Trophoblast cell (in vitro differentiated cells and primary cell): ENCODE measurements around the gene RSPH10B2.
"Not testable (repeated sequence)": the region's sequence is repeated elsewhere in the genome, so short reads cannot be mapped to it uniquely, and the experiment has no call there.

Experiments used
- DNase-seq, 2 donors: peaks; one replicate each; pipeline ENCODE4 v3.0.0-alpha.2; 2016
- H2AFZ ChIP-seq: 2 replicates; pipeline ENCODE4 v1.6.1; 2013; ENCODE audit warnings: low read length, moderate library complexity, mild to moderate bottlenecking; ENCODE audit not compliant: insufficient read depth, poor library complexity
- H2AK5ac ChIP-seq: 2 replicates; pipeline ENCODE4 v1.6.1; 2013; ENCODE audit warnings: mild to moderate bottlenecking, low read length
- H2BK120ac ChIP-seq: 2 replicates; pipeline ENCODE4 v1.6.1; 2013; ENCODE audit warnings: low read length, mild to moderate bottlenecking, moderate library complexity; ENCODE audit not compliant: insufficient read depth, poor library complexity
- H2BK12ac ChIP-seq: 2 replicates; pipeline ENCODE4 v1.6.1; 2013; ENCODE audit warnings: mild to moderate bottlenecking, low read length, moderate library complexity
- H2BK5ac ChIP-seq: 2 replicates; pipeline ENCODE4 v1.6.1; 2013; ENCODE audit warnings: low read length, low read depth, moderate library complexity, mild to moderate bottlenecking; ENCODE audit not compliant: poor library complexity
- H3K14ac ChIP-seq: 2 replicates; pipeline ENCODE4 v1.6.1; 2013; ENCODE audit warnings: mild to moderate bottlenecking, low read length
- H3K18ac ChIP-seq: 2 replicates; pipeline ENCODE4 v1.6.1; 2013; ENCODE audit warnings: mild to moderate bottlenecking, low read length
- H3K23ac ChIP-seq: 2 replicates; pipeline ENCODE4 v1.6.1; 2013; ENCODE audit warnings: low read length
- H3K27ac ChIP-seq: 2 replicates; pipeline ENCODE4 v1.5.1; 2013; ENCODE audit warnings: low read depth, mild to moderate bottlenecking, inconsistent platforms, low read length, moderate library complexity
- H3K27me3 ChIP-seq: 2 replicates; pipeline ENCODE4 v1.6.1; 2013; ENCODE audit warnings: inconsistent platforms, mild to moderate bottlenecking, low read length, moderate library complexity; ENCODE audit not compliant: insufficient read depth
- H3K36me3 ChIP-seq, 2 experiments: 1 replicate in 1 of 2; 2 replicates in 1 of 2; pipeline ENCODE4 v1.6.1; 2013; ENCODE audit warnings: low read length in 2 of 2, mild to moderate bottlenecking in 2 of 2, moderate library complexity in 1 of 2; ENCODE audit not compliant: insufficient read depth in 2 of 2, control insufficient read depth in 1 of 2
- H3K4ac ChIP-seq: 2 replicates; pipeline ENCODE4 v1.6.1; 2013; ENCODE audit warnings: low read depth, mild to moderate bottlenecking, low read length, moderate library complexity
- H3K4me1 ChIP-seq, 2 experiments: 1 replicate in 1 of 2; 2 replicates in 1 of 2; pipeline ENCODE4 v1.6.1; 2013; ENCODE audit warnings: low read length in 2 of 2, mild to moderate bottlenecking in 2 of 2, moderate library complexity in 1 of 2; ENCODE audit not compliant: insufficient read depth in 2 of 2, control insufficient read depth in 1 of 2
- H3K4me2 ChIP-seq: 2 replicates; pipeline ENCODE4 v1.6.1; 2013; ENCODE audit warnings: inconsistent platforms, mild to moderate bottlenecking, low read length, moderate library complexity
- H3K4me3 ChIP-seq: 2 replicates; pipeline ENCODE4 v1.5.1; 2013; ENCODE audit warnings: mild to moderate bottlenecking, low read depth, low read length, inconsistent platforms
- H3K79me1 ChIP-seq: one replicate; pipeline ENCODE4 v1.6.1; 2013; ENCODE audit warnings: low read length
- H3K79me2 ChIP-seq: 2 replicates; pipeline ENCODE4 v1.6.1; 2013; ENCODE audit warnings: low read length, mild to moderate bottlenecking; ENCODE audit not compliant: control insufficient read depth, insufficient read depth, poor library complexity
- H3K9ac ChIP-seq: 2 replicates; pipeline ENCODE4 v1.6.1; 2013; ENCODE audit warnings: mild to moderate bottlenecking, low read length
- H3K9me3 ChIP-seq: 2 replicates; pipeline ENCODE4 v1.6.1; 2013; ENCODE audit warnings: low read depth, mild to moderate bottlenecking, control low read depth, inconsistent platforms, low read length; ENCODE audit not compliant: insufficient read depth
- H4K12ac ChIP-seq: 2 replicates; pipeline ENCODE4 v1.6.1; 2013; ENCODE audit warnings: low read depth, mild to moderate bottlenecking, low read length, moderate library complexity
- H4K8ac ChIP-seq: 2 replicates; pipeline ENCODE4 v1.6.1; 2013; ENCODE audit warnings: low read depth, mild to moderate bottlenecking, low read length, moderate library complexity
- H4K91ac ChIP-seq: one replicate; pipeline ENCODE4 v1.6.1; 2013; ENCODE audit warnings: low read depth, mild to moderate bottlenecking, low read length, moderate library complexity
- WGBS: extraction: QIAGEN DNeasy Blood & Tissue Kit; methylation state at CpG from one replicate; pipeline ENCODE4 v1.1.7; 2013; ENCODE audit warnings: missing lambda C conversion rate; ENCODE audit not compliant: insufficient read length, insufficient coverage; ENCODE audit errors: extremely low coverage; 5-methylcytosine and 5-hydroxymethylcytosine counted together

Gene RSPH10B2

GRCh38 chr7:6807393-6807918 is 53.6 kb downstream of the RSPH10B2 start:
- not testable (repeated sequence) for H3K14ac ChIP-seq, H3K4me1 ChIP-seq, H2BK120ac ChIP-seq, H2AFZ ChIP-seq, H3K36me3 ChIP-seq, H3K27ac ChIP-seq, H3K4ac ChIP-seq, H3K27me3 ChIP-seq, H4K12ac ChIP-seq, H3K9ac ChIP-seq, H2BK5ac ChIP-seq, H3K18ac ChIP-seq, H3K79me2 ChIP-seq, H3K4me2 ChIP-seq, H3K4me3 ChIP-seq, H4K91ac ChIP-seq, H3K23ac ChIP-seq, H3K9me3 ChIP-seq, H2BK12ac ChIP-seq, H2AK5ac ChIP-seq, H3K79me1 ChIP-seq, H4K8ac ChIP-seq, DNase-seq
- no CpG with 5 or more reads among the region's 4 CpGs for WGBS

GRCh38 chr7:6807959-6808358 is 54.1 kb downstream of the RSPH10B2 start:
- not testable (repeated sequence) for H2BK120ac ChIP-seq, H3K4me1 ChIP-seq, H3K79me2 ChIP-seq, H3K36me3 ChIP-seq, H3K23ac ChIP-seq, H3K4ac ChIP-seq, H3K27me3 ChIP-seq, H3K9me3 ChIP-seq, H2AK5ac ChIP-seq, H3K18ac ChIP-seq, H3K4me2 ChIP-seq, H3K9ac ChIP-seq, H3K4me3 ChIP-seq, DNase-seq, H2AFZ ChIP-seq, H3K79me1 ChIP-seq, H2BK5ac ChIP-seq, H4K8ac ChIP-seq, H3K27ac ChIP-seq, H3K14ac ChIP-seq, H2BK12ac ChIP-seq, H4K12ac ChIP-seq, H4K91ac ChIP-seq
- WGBS: no CpG with 5 or more reads among the region's 6 CpGs

GRCh38 chr7:6813011-6813410 is 59.1 kb downstream of the RSPH10B2 start:
- H4K8ac ChIP-seq, H3K27ac ChIP-seq, H2BK120ac ChIP-seq, H3K14ac ChIP-seq, H4K91ac ChIP-seq, H3K27me3 ChIP-seq, H2AK5ac ChIP-seq, DNase-seq, H2AFZ ChIP-seq, H2BK5ac ChIP-seq, H3K4me2 ChIP-seq, H3K79me1 ChIP-seq, H4K12ac ChIP-seq, H3K79me2 ChIP-seq, H3K9me3 ChIP-seq, H3K18ac ChIP-seq, H3K23ac ChIP-seq, H2BK12ac ChIP-seq, H3K4me1 ChIP-seq, H3K9ac ChIP-seq, H3K4me3 ChIP-seq, H3K4ac ChIP-seq: not testable (repeated sequence)
- WGBS: no CpG with 5 or more reads among the region's 2 CpGs
- H3K36me3 ChIP-seq: peaks cover 18 to 19% of the 10 kb centered on the region in 2 experiments

GRCh38 chr7:6815470-6815869 is 61.6 kb downstream of the RSPH10B2 start:
- not testable (repeated sequence) for H2BK5ac ChIP-seq, H3K4me3 ChIP-seq, H3K4me1 ChIP-seq, H4K12ac ChIP-seq, H3K79me2 ChIP-seq, H3K27ac ChIP-seq, H3K4ac ChIP-seq, DNase-seq, H2AFZ ChIP-seq, H2BK120ac ChIP-seq, H3K4me2 ChIP-seq, H3K23ac ChIP-seq, H3K9me3 ChIP-seq, H4K91ac ChIP-seq, H2AK5ac ChIP-seq, H3K14ac ChIP-seq, H3K27me3 ChIP-seq, H4K8ac ChIP-seq, H2BK12ac ChIP-seq, H3K18ac ChIP-seq, H3K9ac ChIP-seq, H3K79me1 ChIP-seq
- peaks cover 19 to 25% of the 10 kb centered on the region in 2 experiments for H3K36me3 ChIP-seq
- no CpG with 5 or more reads among the region's 7 CpGs for WGBS
